GM12878 (cell line): ENCODE results near the gene CCDC112. TPM values are rescaled to one million over a fixed set of nuclear protein-coding genes. Genes with fewer than 3 reads are reported as not detected.

Experiments used
- ATAC-seq: fragments of 200-7000 bp; cut with Tn5 transposase; 3 replicates; pipeline ENCODE4 v1.9.1; 2020; ENCODE audit warnings: mild to moderate bottlenecking, moderate library complexity
- BruUV-seq: library from RNA; stranded (reverse); fragments of 400-500 nt; replicated peaks from 2 replicates; lab custom pipeline; 2021; lab: Mats Ljungman, UMichigan
- CTCF ChIA-PET: fragments of 300-600 bp; sonication (Branson Sonifier 250); formaldehyde crosslinking; extraction: SDS; loops from one replicate; lab custom pipeline; 2021; ENCODE audit warnings: inconsistent platforms; lab: Yijun Ruan, JAX
- POLR2A ChIA-PET: fragments of 350-600 bp; formaldehyde crosslinking; extraction: SDS; loops from one replicate; lab custom pipeline; 2021; ENCODE audit warnings: inconsistent platforms; lab: Charles Lee
- RAD21 ChIA-PET: fragments of 300-600 bp; sonication (Branson Sonifier 250); formaldehyde crosslinking; loops from one replicate; lab custom pipeline; 2023; ENCODE audit warnings: antibody characterized with exemption; ENCODE audit not compliant: unreplicated experiment; lab: Charles Lee
- SMC1A ChIA-PET: fragments of 300-600 bp; sonication (Branson Sonifier 250); formaldehyde crosslinking; loops from one replicate; lab custom pipeline; 2023; ENCODE audit not compliant: unreplicated experiment, uncharacterized antibody; lab: Charles Lee
- DNase-seq: peaks from one replicate; pipeline ENCODE4 v3.0.0-alpha.2; 2011; ENCODE audit warnings: low read depth, low spot score
- FAIRE-seq: peaks from 3 replicates; lab custom pipeline; 2011; peaks lifted over from hg19 to GRCh38; lab: Jason Lieb, UNC
- H2AFZ ChIP-seq: 2 replicates; pipeline ENCODE4 v1.6.0; 2011; ENCODE audit warnings: low read depth, low read length, control low read depth; ENCODE audit not compliant: control insufficient read depth
- H3K27ac ChIP-seq: 2 replicates; pipeline ENCODE4 v1.5.1; 2011; ENCODE audit warnings: control low read depth; ENCODE audit not compliant: control insufficient read depth, insufficient read depth
- H3K27me3 ChIP-seq, 2 experiments: replicated peaks in 1 of 2; 2 replicates each; pipeline versions ENCODE4 v1.6.0 to v1.6.1; 2011; ENCODE audit warnings: low read length in 1 of 2; ENCODE audit not compliant: control insufficient read depth in 2 of 2, insufficient read depth in 2 of 2
- H3K36me3 ChIP-seq, 2 experiments: 2 replicates each; pipeline ENCODE4 v1.5.1; 2011; ENCODE audit warnings: low read length in 1 of 2; ENCODE audit not compliant: control insufficient read depth in 2 of 2, insufficient read depth in 2 of 2
- H3K4me1 ChIP-seq: 2 replicates; pipeline ENCODE4 v1.6.1; 2011; ENCODE audit warnings: mild to moderate bottlenecking, low read length, moderate library complexity, mixed read lengths; ENCODE audit not compliant: control insufficient read depth, insufficient read depth
- H3K4me2 ChIP-seq: 2 replicates; pipeline ENCODE4 v1.6.0; 2011; ENCODE audit warnings: control low read depth; ENCODE audit not compliant: control insufficient read depth, insufficient read depth
- H3K4me3 ChIP-seq: fragments of 200-600 bp; sonication (generic); 2 replicates; pipeline ENCODE4 v1.5.1; 2016
- H3K79me2 ChIP-seq: 2 replicates; pipeline ENCODE4 v1.6.0; 2011; ENCODE audit warnings: low read length; ENCODE audit not compliant: control insufficient read depth, insufficient read depth
- H3K9ac ChIP-seq: 2 replicates; pipeline ENCODE4 v1.8.0; 2011; ENCODE audit warnings: low read length, control low read depth, mixed read lengths; ENCODE audit not compliant: control insufficient read depth, insufficient read depth
- H3K9me3 ChIP-seq: replicated peaks from 3 replicates; pipeline ENCODE4 v1.5.1; 2011; ENCODE audit warnings: mild to moderate bottlenecking, low read length; ENCODE audit not compliant: control insufficient read depth, insufficient read depth
- H4K20me1 ChIP-seq: 2 replicates; pipeline ENCODE4 v1.6.0; 2011; ENCODE audit not compliant: control insufficient read depth, insufficient read depth
- ATF7 ChIP-seq: fragments of 450-650 bp; IDR thresholded peaks from 2 replicates; pipeline ENCODE4 v1.6.1; 2016; ENCODE audit warnings: low read depth, mild to moderate bottlenecking
- CREB1 ChIP-seq: IDR thresholded peaks from 2 replicates; pipeline ENCODE4 v1.6.1; 2012; ENCODE audit warnings: low read depth, mild to moderate bottlenecking, inconsistent platforms
- NFYB ChIP-seq: IDR thresholded peaks from 2 replicates; pipeline ENCODE4 v1.6.1; 2011; ENCODE audit warnings: low read depth, mild to moderate bottlenecking, low read length, improper control_type of control experiment, moderate library complexity; ENCODE audit not compliant: insufficient read depth
- NR2C2 ChIP-seq: IDR thresholded peaks from 2 replicates; pipeline ENCODE4 v1.6.1; 2011; ENCODE audit warnings: borderline replicate concordance, low read depth; ENCODE audit not compliant: control insufficient read depth, insufficient read length
- PAX5 ChIP-seq: IDR thresholded peaks from 2 replicates; pipeline ENCODE4 v1.6.1; 2011; ENCODE audit warnings: low read depth, low read length, borderline replicate concordance
- PAX8 ChIP-seq: fragments of 450-650 bp; IDR thresholded peaks from 2 replicates; pipeline ENCODE4 v1.6.1; 2017; ENCODE audit warnings: mild to moderate bottlenecking, moderate library complexity
- RELA ChIP-seq: fragments of 450-650 bp; IDR thresholded peaks from 2 replicates; pipeline ENCODE4 v1.8.0; 2014; ENCODE audit warnings: borderline replicate concordance; ENCODE audit not compliant: partially characterized antibody
- SIN3A ChIP-seq: IDR thresholded peaks from 2 replicates; pipeline ENCODE4 v1.6.1; 2012; ENCODE audit warnings: low read depth, low read length, improper control_type of control experiment
- SMARCA5 ChIP-seq: fragments of 450-650 bp; IDR thresholded peaks from 2 replicates; pipeline ENCODE4 v1.6.1; 2017; ENCODE audit warnings: mild to moderate bottlenecking
- STAT3 ChIP-seq: IDR thresholded peaks from 2 replicates; pipeline ENCODE4 v1.6.1; 2011; ENCODE audit warnings: low read depth, low read length, improper control_type of control experiment
- TAF1 ChIP-seq: IDR thresholded peaks from 2 replicates; pipeline ENCODE4 v1.6.1; 2011; ENCODE audit warnings: mild to moderate bottlenecking, low read depth, low read length, borderline replicate concordance
- USF2 ChIP-seq: IDR thresholded peaks from 2 replicates; pipeline ENCODE4 v1.6.1; 2011; ENCODE audit warnings: low read depth, low read length, improper control_type of control experiment, borderline replicate concordance
- YBX1 ChIP-seq: fragments of 450-650 bp; IDR thresholded peaks from 2 replicates; pipeline ENCODE4 v1.6.1; 2016; ENCODE audit warnings: antibody characterized with exemption
- ZNF217 ChIP-seq: fragments of 450-650 bp; IDR thresholded peaks from 2 replicates; pipeline ENCODE4 v1.6.1; 2017; ENCODE audit warnings: antibody characterized with exemption, mild to moderate bottlenecking
- ZZZ3 ChIP-seq: IDR thresholded peaks from 2 replicates; pipeline ENCODE4 v1.6.1; 2011; ENCODE audit warnings: low read depth; ENCODE audit not compliant: control insufficient read depth, insufficient read length
- WGBS: methylation state at CpG from one replicate; pipeline ENCODE4 v1.1.6; 2016; ENCODE audit warnings: low lambda C conversion rate; ENCODE audit not compliant: insufficient replicate concordance, insufficient coverage; ENCODE audit errors: missing lambda C conversion rate; 5-methylcytosine and 5-hydroxymethylcytosine counted together
- in situ Hi-C: fragments of 300-500 bp; cut with MboI; formaldehyde crosslinking; loops from 9 replicates; pipeline ENCODE4 v1.14.3; 2018; ENCODE audit warnings: mixed read lengths
- intact Hi-C: fragments of 100-400 bp; cut with micrococcal nuclease; formaldehyde crosslinking; loops from one replicate; pipeline ENCODE4 v1.14.2; 2022; ENCODE audit not compliant: unreplicated experiment
- polyA plus RNA-seq, 11 experiments: library from polyadenylated mRNA; depleted of rRNA in 4 of 11; unstranded in 6 of 11; stranded (reverse) in 5 of 11; fragments of >200 nt; fragmentation: Nextera tagmentation in 4 of 11; fragmentation: Illumina TruSeq in 1 of 11; extraction: Ambion mirVana in 4 of 11; extraction: Trizol in 1 of 11; gene quantifications; 1 replicate in 1 of 11; 2 replicates in 10 of 11; pipeline versions ENCODE4 v1.2.1 to v1.2.3, GENCODE V29; 2011 to 2016; ENCODE audit warnings: inconsistent platforms in 2 of 11, missing spikeins in 2 of 11, low read depth in 1 of 11
- total RNA-seq, 4 experiments: library from RNA; depleted of rRNA in 3 of 4; stranded (reverse); fragments of >200 nt in 3 of 4; fragmentation: Illumina TruSeq in 1 of 4; extraction: Trizol in 1 of 4; gene quantifications; 2 replicates each; pipeline versions ENCODE4 v1.2.1 to v1.2.3, GENCODE V29; 2013 to 2021
- TF ChIP-seq, protein P1 (sequence below): IDR thresholded peaks from 2 replicates; pipeline ENCODE4 v1.6.1; 2011; ENCODE audit warnings: borderline replicate concordance, low read depth, mild to moderate bottlenecking, moderate library complexity, mixed read lengths, low read length; ENCODE audit not compliant: insufficient read depth; ENCODE audit errors: extremely low read length
- TF ChIP-seq, protein P2 (sequence below): IDR thresholded peaks from 2 replicates; pipeline ENCODE4 v1.6.1; 2012; ENCODE audit warnings: low read depth, low read length, improper control_type of control experiment

Gene CCDC112
- total and polyA plus RNA-seq, 10 of the 15 experiments (the other 5 are each of a cell fraction or from before 2014, with no cell fraction given): 0.12 to 2.0 (median 0.58) TPM

- TF ChIP-seq CREB1 (no peak), ZNF217 (no peak), TAF1 (no peak), RELA (no peak), NFYB (no peak), PAX8 (no peak), SIN3A (no peak)
- TF ChIP-seq, all 136 proteins: peak for 0
These were observed 704 bp downstream of the CCDC112 start (continued) for GRCh38 chr5:115295777-115296123.

DNA sequence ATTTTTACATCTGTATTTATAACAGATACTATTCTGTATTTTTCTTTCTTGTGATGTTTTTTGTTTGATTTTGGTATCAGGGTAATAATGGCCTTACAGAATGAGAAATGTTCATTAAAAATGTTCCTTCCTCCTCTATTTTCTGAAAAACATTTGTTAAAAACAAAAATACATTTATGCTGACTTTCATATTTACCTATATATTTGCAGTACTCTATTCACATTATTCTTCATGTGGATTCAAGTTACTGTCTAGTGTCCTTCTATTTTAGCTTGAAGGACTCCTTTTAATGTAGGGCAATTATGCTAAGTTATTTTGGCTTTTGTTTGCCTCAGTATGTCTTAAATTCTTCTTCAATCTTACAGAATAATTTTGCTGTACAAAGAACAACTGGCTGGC lies 5.1 kb downstream of the CCDC112 start:
- BruUV-seq: no TSS peak
- ATAC-seq: no peak

GRCh38 chr5:115289104-115289503 lies 7.3 kb downstream of the CCDC112 start:
- RAD21 ChIA-PET: no interaction called here
- H3K27me3 ChIP-seq: no peaks in the 10 kb centered on the region
- H3K4me3 ChIP-seq: no peak overlapping the region
- FAIRE-seq (no peak), DNase-seq (no peak), ATAC-seq (no peak)
- in situ Hi-C loops (no loop called here), intact Hi-C loops (no loop called here)
- SMC1A ChIA-PET: no interaction called here
- no peaks in the 10 kb centered on the region for H3K36me3 ChIP-seq
- H2AFZ ChIP-seq: no peak overlapping the region
- H3K4me2 ChIP-seq: no peak overlapping the region
- no peaks in the 10 kb centered on the region for H3K4me1 ChIP-seq
- WGBS: 87% methylated on average over 4 of the region's 4 CpGs
- H3K9ac ChIP-seq: no peak overlapping the region
- POLR2A ChIA-PET: no interaction called here
- H3K27ac ChIP-seq: no peak overlapping the region
- H3K9me3 ChIP-seq: no peaks in the 10 kb centered on the region; the same call in 1 of the 3 replicates
- BruUV-seq: no TSS peak
- H3K79me2 ChIP-seq: no peaks in the 10 kb centered on the region
- H4K20me1 ChIP-seq: no peaks in the 10 kb centered on the region
- CTCF ChIA-PET: no interaction called here
- TF ChIP-seq STAT3: no peak
- TF ChIP-seq ZZZ3: no peak
- TF ChIP-seq, protein P1, sequence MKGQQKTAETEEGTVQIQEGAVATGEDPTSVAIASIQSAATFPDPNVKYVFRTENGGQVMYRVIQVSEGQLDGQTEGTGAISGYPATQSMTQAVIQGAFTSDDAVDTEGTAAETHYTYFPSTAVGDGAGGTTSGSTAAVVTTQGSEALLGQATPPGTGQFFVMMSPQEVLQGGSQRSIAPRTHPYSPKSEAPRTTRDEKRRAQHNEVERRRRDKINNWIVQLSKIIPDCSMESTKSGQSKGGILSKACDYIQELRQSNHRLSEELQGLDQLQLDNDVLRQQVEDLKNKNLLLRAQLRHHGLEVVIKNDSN: no peak
- no peak for TF ChIP-seq NR2C2
- TF ChIP-seq, protein P2, sequence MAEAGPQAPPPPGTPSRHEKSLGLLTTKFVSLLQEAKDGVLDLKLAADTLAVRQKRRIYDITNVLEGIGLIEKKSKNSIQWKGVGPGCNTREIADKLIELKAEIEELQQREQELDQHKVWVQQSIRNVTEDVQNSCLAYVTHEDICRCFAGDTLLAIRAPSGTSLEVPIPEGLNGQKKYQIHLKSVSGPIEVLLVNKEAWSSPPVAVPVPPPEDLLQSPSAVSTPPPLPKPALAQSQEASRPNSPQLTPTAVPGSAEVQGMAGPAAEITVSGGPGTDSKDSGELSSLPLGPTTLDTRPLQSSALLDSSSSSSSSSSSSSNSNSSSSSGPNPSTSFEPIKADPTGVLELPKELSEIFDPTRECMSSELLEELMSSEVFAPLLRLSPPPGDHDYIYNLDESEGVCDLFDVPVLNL: no peak
- no peak for TF ChIP-seq ATF7
- TF ChIP-seq USF2: no peak
- no peak for TF ChIP-seq PAX5
- TF ChIP-seq CREB1: no peak
- TF ChIP-seq SMARCA5: no peak

More for the DNA sequence above, 5.1 kb downstream of the CCDC112 start:
- H3K4me2 ChIP-seq: no peak overlapping the region
- SMC1A ChIA-PET: no interaction called here
- TF ChIP-seq YBX1 (no peak), RELA (no peak)
- TF ChIP-seq, all 136 proteins: peak for 0
- CTCF ChIA-PET: no interaction called here
- DNase-seq (no peak), FAIRE-seq (no peak)
- RAD21 ChIA-PET: no interaction called here
- POLR2A ChIA-PET: no interaction called here
- no peak overlapping the region for H3K27ac ChIP-seq
- no peak overlapping the region for H2AFZ ChIP-seq
- H4K20me1 ChIP-seq: no peaks in the 10 kb centered on the region
- intact Hi-C loops (no loop called here), in situ Hi-C loops (no loop called here)
- no peaks in the 10 kb centered on the region for H3K79me2 ChIP-seq
- H3K4me1 ChIP-seq: no peaks in the 10 kb centered on the region
- no peak overlapping the region for H3K4me3 ChIP-seq
- no peaks in the 10 kb centered on the region; the same call in 1 of the 3 replicates for H3K9me3 ChIP-seq
- no peaks in the 10 kb centered on the region for H3K36me3 ChIP-seq
- no peaks in the 10 kb centered on the region; a peak in 2 of 4 replicates for H3K27me3 ChIP-seq
- no peak overlapping the region for H3K9ac ChIP-seq
